ENCODE measurements around the gene CZIB.

- TF ChIP-seq CTCF (conservative IDR thresholded peaks at IDR 0.05; ENCODE audit: low read depth, low read length) (no peak), POLR2A (IDR thresholded peaks at IDR 0.05; ENCODE audit: low read depth, low read length) (no peak), USF2 (IDR thresholded peaks at IDR 0.05; ENCODE audit: low read depth, low read length) (no peak), CHD1 (IDR thresholded peaks at IDR 0.05; ENCODE audit: low read depth, low read length) (no peak), MXI1 (IDR thresholded peaks at IDR 0.05; ENCODE audit: borderline replicate concordance, low read depth, low read length) (no peak), BHLHE40 (IDR thresholded peaks at IDR 0.05; ENCODE audit: low read depth, low read length) (no peak)
- TF ChIP-seq, protein P1, sequence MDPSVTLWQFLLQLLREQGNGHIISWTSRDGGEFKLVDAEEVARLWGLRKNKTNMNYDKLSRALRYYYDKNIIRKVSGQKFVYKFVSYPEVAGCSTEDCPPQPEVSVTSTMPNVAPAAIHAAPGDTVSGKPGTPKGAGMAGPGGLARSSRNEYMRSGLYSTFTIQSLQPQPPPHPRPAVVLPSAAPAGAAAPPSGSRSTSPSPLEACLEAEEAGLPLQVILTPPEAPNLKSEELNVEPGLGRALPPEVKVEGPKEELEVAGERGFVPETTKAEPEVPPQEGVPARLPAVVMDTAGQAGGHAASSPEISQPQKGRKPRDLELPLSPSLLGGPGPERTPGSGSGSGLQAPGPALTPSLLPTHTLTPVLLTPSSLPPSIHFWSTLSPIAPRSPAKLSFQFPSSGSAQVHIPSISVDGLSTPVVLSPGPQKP (IDR thresholded peaks at IDR 0.05; ENCODE audit: borderline replicate concordance, low read depth, low read length), result no peak
These were observed 17.0 kb downstream of the CZIB start for GRCh38 chr1:53203466-53203865.

Data from IMR-90 (cell line).